ENCODE measurements around the gene ZNF318. TPM values are rescaled to one million over a fixed set of nuclear protein-coding genes. Genes with fewer than 3 reads are reported as not detected.

The ZNF318 gene
- total RNA-seq, 4 donors from 2014 or later: 3.8 to 38.0 (median 24.0) TPM

- DNase-seq: no peak
- TF ChIP-seq POLR2A (IDR thresholded peaks at IDR 0.05): no peak
- TF ChIP-seq CTCF (IDR thresholded peaks at IDR 0.05): no peak
- H3K36me3 ChIP-seq: no peaks in the 10 kb centered on the region
- H3K27ac ChIP-seq: no peak overlapping the region
- no peak overlapping the region for H3K4me3 ChIP-seq
- H3K27me3 ChIP-seq: no peaks in the 10 kb centered on the region
- intact Hi-C loops (cut with DNase I; ENCODE audit: low total_unique reads): no loop called here
- H3K9me3 ChIP-seq: no peaks in the 10 kb centered on the region
- no peaks in the 10 kb centered on the region for H3K4me1 ChIP-seq
Measured at GRCh38 chr6:43302126-43302525, 67.3 kb downstream of the ZNF318 start.

GRCh38 chr6:43301081-43301870 lies 68.2 kb downstream of the ZNF318 start:
- H3K9me3 ChIP-seq: no peaks in the 10 kb centered on the region
- TF ChIP-seq POLR2A (IDR thresholded peaks at IDR 0.05) (no peak), CTCF (IDR thresholded peaks at IDR 0.05) (no peak)
- no peaks in the 10 kb centered on the region for H3K36me3 ChIP-seq
- DNase-seq: no peak
- H3K4me1 ChIP-seq: no peaks in the 10 kb centered on the region
- no peaks in the 10 kb centered on the region for H3K27me3 ChIP-seq
- H3K27ac ChIP-seq: no peak overlapping the region
- intact Hi-C loops (cut with DNase I; ENCODE audit: low total_unique reads): no loop called here
- no peak overlapping the region for H3K4me3 ChIP-seq

- no peaks in the 10 kb centered on the region for H3K27me3 ChIP-seq
- no peak for TF ChIP-seq CTCF (IDR thresholded peaks at IDR 0.05)
- TF ChIP-seq POLR2A (IDR thresholded peaks at IDR 0.05): no peak
- no peak overlapping the region for H3K4me3 ChIP-seq
- H3K27ac ChIP-seq: no peak overlapping the region
- DNase-seq: no peak
- H3K36me3 ChIP-seq: no peaks in the 10 kb centered on the region
- no peaks in the 10 kb centered on the region for H3K9me3 ChIP-seq
- intact Hi-C loops (cut with DNase I; ENCODE audit: low total_unique reads): no loop called here
- no peaks in the 10 kb centered on the region for H3K4me1 ChIP-seq
Measured at GRCh38 chr6:43299338-43300293, 69.8 kb downstream of the ZNF318 start.

- intact Hi-C loops (cut with DNase I; ENCODE audit: low total_unique reads): no loop called here
- Histone ChIP-seq H3K27ac (no peak overlapping the region), H3K27me3 (no peaks in the 10 kb centered on the region), H3K4me1 (no peaks in the 10 kb centered on the region), H3K9me3 (no peaks in the 10 kb centered on the region), H3K36me3 (no peaks in the 10 kb centered on the region), H3K4me3 (no peak overlapping the region)
- no peak for DNase-seq
- TF ChIP-seq POLR2A (IDR thresholded peaks at IDR 0.05): no peak
- TF ChIP-seq CTCF (IDR thresholded peaks at IDR 0.05): no peak
Measured at GRCh38 chr6:43298565-43299337, 70.7 kb downstream of the ZNF318 start.
